K562 (cell line): ENCODE measurements around the gene KAZN. TPM values are rescaled to one million over a fixed set of nuclear protein-coding genes. Genes with fewer than 3 reads are reported as not detected.
A peak's percentile ranks its signal among the peaks of the same experiment; 100 is the strongest.

ENCODE experiments used
- CBFA2T3 ChIP-seq: fragments of 450-650 bp; IDR thresholded peaks from 2 replicates; pipeline ENCODE4 v1.6.1; 2017
- CBX8 ChIP-seq: fragments of 200-600 bp; sonication (generic); IDR thresholded peaks from 2 replicates; pipeline ENCODE4 v1.6.1; 2012; ENCODE audit warnings: borderline replicate concordance, mixed run types, low read depth, mild to moderate bottlenecking, moderate library complexity, mixed read lengths, low read length, control low read depth, inconsistent platforms; ENCODE audit not compliant: poor library complexity, severe bottlenecking; ENCODE audit errors: extremely low read depth
- CCAR2 ChIP-seq: fragments of 200-400 bp; formaldehyde crosslinking; IDR thresholded peaks from 2 replicates; pipeline ENCODE4 v1.6.1; 2017; ENCODE audit warnings: mild to moderate bottlenecking, low read depth, low read length
- NCOA1 ChIP-seq: fragments of 450-650 bp; IDR thresholded peaks from 2 replicates; pipeline ENCODE4 v1.6.1; 2016; ENCODE audit warnings: low read depth
- NCOA4 ChIP-seq: fragments of 450-650 bp; IDR thresholded peaks from 2 replicates; pipeline ENCODE4 v1.6.1; 2018; ENCODE audit warnings: mild to moderate bottlenecking; ENCODE audit not compliant: partially characterized antibody
- PHF20 ChIP-seq: fragments of 450-650 bp; IDR thresholded peaks from 2 replicates; pipeline ENCODE4 v1.6.1; 2018; ENCODE audit not compliant: partially characterized antibody
- RB1 ChIP-seq: fragments of 450-650 bp; IDR thresholded peaks from 2 replicates; pipeline ENCODE4 v1.6.1; 2017; ENCODE audit warnings: low read depth, mild to moderate bottlenecking
- SNIP1 ChIP-seq: fragments of 450-650 bp; IDR thresholded peaks from 2 replicates; pipeline ENCODE4 v1.7.1; 2017; ENCODE audit warnings: low read depth, mild to moderate bottlenecking
- TCF15 ChIP-seq: fragments of 250-450 bp; sonication (Bioruptor Pico); IDR thresholded peaks from 2 replicates; pipeline ENCODE4 v1.8.0; 2022; ENCODE audit warnings: moderate library complexity, mild to moderate bottlenecking, inconsistent platforms
- U2AF2 ChIP-seq: fragments of 200-400 bp; formaldehyde crosslinking; optimal IDR thresholded peaks from 2 replicates; pipeline ENCODE3; 2017; ENCODE audit warnings: low read depth, mild to moderate bottlenecking, low read length
- ZBTB33 ChIP-seq: sonication (generic); formaldehyde crosslinking; IDR thresholded peaks from 2 replicates; pipeline ENCODE4 v1.8.1; 2023; ENCODE audit warnings: mild to moderate bottlenecking, missing genetic modification reagents
- ZNF174 ChIP-seq: fragments of 250-450 bp; sonication (Bioruptor Pico); IDR thresholded peaks from 2 replicates; pipeline ENCODE4 v1.4.0; 2020; ENCODE audit warnings: mild to moderate bottlenecking
- ZNF239 ChIP-seq: fragments of 250-450 bp; sonication (Bioruptor Pico); IDR thresholded peaks from 2 replicates; pipeline ENCODE4 v1.4.0; 2020; ENCODE audit warnings: mild to moderate bottlenecking
- ZNF407 ChIP-seq: fragments of 450-650 bp; IDR thresholded peaks from 2 replicates; pipeline ENCODE4 v1.6.1; 2016; ENCODE audit warnings: low read depth
- ZNF644 ChIP-seq: fragments of 200-800 bp; sonication (Bioruptor generic); IDR thresholded peaks from 2 replicates; pipeline ENCODE4 v1.6.1; 2016; ENCODE audit warnings: low read depth, missing genetic modification characterization, missing compliant biosample characterization
- polyA plus RNA-seq, 8 experiments: library from polyadenylated mRNA; depleted of rRNA in 4 of 8; stranded (reverse) in 5 of 8; unstranded in 3 of 8; fragments of >200 nt; fragmentation: Nextera tagmentation in 2 of 8; fragmentation: Illumina TruSeq in 1 of 8; extraction: Ambion mirVana in 2 of 8; extraction: Trizol in 1 of 8; gene quantifications; 2 replicates each; pipeline versions ENCODE4 v1.2.1 to v1.2.3, GENCODE V29; 2011 to 2014; ENCODE audit warnings: inconsistent platforms in 1 of 8, missing spikeins in 1 of 8
- total RNA-seq, 7 experiments: library from RNA; depleted of rRNA in 6 of 7; stranded (reverse); fragments of >200 nt in 6 of 7; fragmentation: Illumina TruSeq in 2 of 7; extraction: Trizol in 2 of 7; gene quantifications; 2 replicates each; pipeline versions ENCODE4 v1.2.1 to v1.2.3, GENCODE V29; 2011 to 2021; ENCODE audit warnings: low replicate concordance in 1 of 7

KAZN gene
- total and polyA plus RNA-seq, 9 of the 15 experiments (the other 6 are each of a cell fraction or from before 2014, with no cell fraction given), result 2.1 to 21.6 (median 5.4) TPM

GRCh38 chr1:14777516-14778506 lies 179.3 kb downstream of the KAZN start (continued):
- no peak for TF ChIP-seq CBX8
- TF ChIP-seq CCAR2, result no peak
- no peak for TF ChIP-seq RB1
- no peak for TF ChIP-seq NCOA1
- no peak for TF ChIP-seq ZNF174
- no peak; the same call in 1 of the 2 replicates for TF ChIP-seq ZNF407
- no peak for TF ChIP-seq SNIP1
- 0 out of 2 replicates have a peak, but pooled peaks have one; percentile 7 for TF ChIP-seq TCF15 (CRISPR knock-in tag)
- peak; percentile 83 for TF ChIP-seq ZNF239 (CRISPR knock-in tag)
- no peak for TF ChIP-seq NCOA4
- no peak for TF ChIP-seq ZBTB33 (CRISPR knock-in tag)
- 0 out of 2 replicates have a peak, but pooled peaks have one; percentile 38 for TF ChIP-seq CBFA2T3
- TF ChIP-seq U2AF2, result no peak
- TF ChIP-seq PHF20, result no peak
- peak; percentile 99 for TF ChIP-seq ZNF644
